ENCODE data around the gene PNMA1.

PNMA1 gene

GRCh38 chr14:73759714-73760597 is 45.8 kb upstream of the PNMA1 start:
- peak; percentile 95 for DNase-seq (ENCODE audit: low read depth)
- no peak for TF ChIP-seq CTCF (conservative IDR thresholded peaks at IDR 0.05; ENCODE audit: low read depth, low read length)
- H3K4me3 ChIP-seq (ENCODE audit: low read length) = peak overlapping the region; percentile 78

GRCh38 chr14:73759183-73759713 is 45.1 kb upstream of the PNMA1 start:
- H3K4me3 ChIP-seq (ENCODE audit: low read length) = peak overlapping the region; percentile 78
- no peak for DNase-seq (ENCODE audit: low read depth)

GRCh38 chr14:73758392-73759182 is 44.4 kb upstream of the PNMA1 start:
- TF ChIP-seq CTCF (conservative IDR thresholded peaks at IDR 0.05; ENCODE audit: low read depth, low read length) = peak; percentile 81
- peak overlapping the region; percentile 78 for H3K4me3 ChIP-seq (ENCODE audit: low read length)
- DNase-seq (ENCODE audit: low read depth) = no peak

More at GRCh38 chr14:73759183-73759713, 45.1 kb upstream of the PNMA1 start:
- no peak for TF ChIP-seq CTCF (conservative IDR thresholded peaks at IDR 0.05; ENCODE audit: low read depth, low read length)

GRCh38 chr14:73757876-73758391 is 43.8 kb upstream of the PNMA1 start:
- DNase-seq (ENCODE audit: low read depth) = no peak
- H3K4me3 ChIP-seq (ENCODE audit: low read length) = peak overlapping the region; percentile 78
- no peak for TF ChIP-seq CTCF (conservative IDR thresholded peaks at IDR 0.05; ENCODE audit: low read depth, low read length)

GRCh38 chr14:73757381-73757780 is 43.2 kb upstream of the PNMA1 start:
- H3K4me3 ChIP-seq (ENCODE audit: low read length) = peak overlapping the region; percentile 78
- TF ChIP-seq CTCF (conservative IDR thresholded peaks at IDR 0.05; ENCODE audit: low read depth, low read length) = no peak

GRCh38 chr14:73755434-73756014 is 41.3 kb upstream of the PNMA1 start:
- TF ChIP-seq CTCF (conservative IDR thresholded peaks at IDR 0.05; ENCODE audit: low read depth, low read length) = no peak
- no peak for DNase-seq (ENCODE audit: low read depth)
- H3K4me3 ChIP-seq (ENCODE audit: low read length) = no peak overlapping the region

More at GRCh38 chr14:73757381-73757780, 43.2 kb upstream of the PNMA1 start:
- no peak for DNase-seq (ENCODE audit: low read depth)

All from retinal pigment epithelial cell (primary cell).